SU-DHL-6 (cell line): ENCODE results near the gene HDGFL3.

Source experiments
- H2AFZ ChIP-seq: fragments of 200-600 bp; sonication (generic); 2 replicates; pipeline ENCODE4 v1.6.1; 2014; ENCODE audit warnings: low read depth, mild to moderate bottlenecking, moderate library complexity, mixed read lengths, antibody characterized with exemption, low read length; ENCODE audit not compliant: severe bottlenecking
- H3F3A ChIP-seq: fragments of 200-600 bp; shearing (Covaris generic); 2 replicates; pipeline ENCODE4 v1.6.0; 2016; ENCODE audit warnings: antibody characterized with exemption, mild to moderate bottlenecking; ENCODE audit not compliant: insufficient read depth
- H3K27ac ChIP-seq: fragments of 200-600 bp; sonication (generic); 2 replicates; pipeline ENCODE4 v1.5.1; 2016; ENCODE audit warnings: low read depth, mild to moderate bottlenecking, low read length, moderate library complexity, mixed read lengths
- H3K27me3 ChIP-seq: fragments of 200-600 bp; sonication (generic), shearing (Covaris generic); 2 replicates; pipeline ENCODE4 v1.6.0; 2014; ENCODE audit warnings: mild to moderate bottlenecking, low read length
- H3K36me3 ChIP-seq: fragments of 200-600 bp; sonication (generic); 2 replicates; pipeline ENCODE4 v1.6.1; 2014; ENCODE audit warnings: mild to moderate bottlenecking, low read length, mixed read lengths
- H3K4me2 ChIP-seq: fragments of 300-600, 200-600 bp; shearing (Covaris generic), sonication (generic); 2 replicates; pipeline ENCODE4 v1.6.0; 2014; ENCODE audit warnings: low read length, low read depth, mild to moderate bottlenecking; ENCODE audit not compliant: poor library complexity, severe bottlenecking
- H3K4me3 ChIP-seq: fragments of 200-600 bp; sonication (generic); 2 replicates; pipeline ENCODE4 v1.5.1; 2014; ENCODE audit warnings: antibody characterized with exemption, low read length, mild to moderate bottlenecking, mixed read lengths; ENCODE audit not compliant: insufficient read depth, poor library complexity, severe bottlenecking
- H3K79me2 ChIP-seq: fragments of 200-600 bp; sonication (generic); 2 replicates; pipeline ENCODE4 v1.6.1; 2014; ENCODE audit warnings: mild to moderate bottlenecking, low read length, moderate library complexity; ENCODE audit not compliant: insufficient read depth
- H3K9ac ChIP-seq: fragments of 200-600 bp; sonication (generic); 2 replicates; pipeline ENCODE4 v1.7.0; 2014; ENCODE audit warnings: mild to moderate bottlenecking, low read length
- H3K9me2 ChIP-seq: fragments of 200-600 bp; sonication (generic); replicated peaks from 2 replicates; pipeline ENCODE4 v1.6.1; 2014; ENCODE audit warnings: low read length; ENCODE audit not compliant: insufficient read depth
- H3K9me3 ChIP-seq: fragments of 200-600 bp; sonication (generic); 2 replicates; pipeline ENCODE4 v1.6.1; 2014; ENCODE audit warnings: low read length, mixed read lengths; ENCODE audit not compliant: insufficient read depth
- H4K20me1 ChIP-seq: fragments of 200-600 bp; sonication (generic); 2 replicates; pipeline ENCODE4 v1.6.1; 2014; ENCODE audit warnings: low read depth, mild to moderate bottlenecking, antibody characterized with exemption, low read length, moderate library complexity, mixed read lengths
- CTCF ChIP-seq: fragments of 200-600 bp; sonication (generic); IDR thresholded peaks from one replicate; pipeline ENCODE4 v1.5.1; 2017; ENCODE audit warnings: antibody characterized with exemption, mild to moderate bottlenecking, low read length, moderate library complexity; ENCODE audit not compliant: insufficient read depth, poor library complexity, severe bottlenecking
- EZH2phosphoT487 ChIP-seq: fragments of 200-600 bp; sonication (generic), shearing (Covaris generic); conservative IDR thresholded peaks from 2 replicates; pipeline ENCODE4 v1.6.1; 2018; ENCODE audit warnings: mild to moderate bottlenecking, antibody characterized with exemption, low read length, moderate library complexity, mixed read lengths

HDGFL3 gene

GRCh38 chr15:83099290-83099689, 108.3 kb downstream of the HDGFL3 start:
- Histone ChIP-seq H3K9me3 (no peaks in the 10 kb centered on the region), H3F3A (no peaks in the 10 kb centered on the region), H3K36me3 (no peaks in the 10 kb centered on the region), H3K79me2 (no peaks in the 10 kb centered on the region), H3K9ac (no peak overlapping the region), H3K4me2 (no peak overlapping the region), H3K27me3 (no peaks in the 10 kb centered on the region), H3K27ac (no peak overlapping the region), H3K9me2 (no peaks in the 10 kb centered on the region), H2AFZ (no peak overlapping the region), H3K4me3 (no peak overlapping the region), H4K20me1 (no peaks in the 10 kb centered on the region)
- no peak for TF ChIP-seq CTCF
- no peak for TF ChIP-seq EZH2phosphoT487

- no peaks in the 10 kb centered on the region for H3K36me3 ChIP-seq
- H3K79me2 ChIP-seq, result no peaks in the 10 kb centered on the region
- no peak overlapping the region for H3K27ac ChIP-seq
- H3K9me3 ChIP-seq, result no peaks in the 10 kb centered on the region
- H3K9me2 ChIP-seq, result no peaks in the 10 kb centered on the region
- H4K20me1 ChIP-seq, result no peaks in the 10 kb centered on the region
- no peak overlapping the region for H3K9ac ChIP-seq
- no peak overlapping the region for H2AFZ ChIP-seq
- H3K4me3 ChIP-seq, result no peak overlapping the region
- TF ChIP-seq CTCF (no peak), EZH2phosphoT487 (no peak)
- no peaks in the 10 kb centered on the region for H3K27me3 ChIP-seq
- H3F3A ChIP-seq, result no peaks in the 10 kb centered on the region
- no peak overlapping the region for H3K4me2 ChIP-seq
Measured at GRCh38 chr15:83098079-83098478, 109.5 kb downstream of the HDGFL3 start.

- TF ChIP-seq EZH2phosphoT487 (no peak), CTCF (no peak)
Measured at GRCh38 chr15:83094583-83094982, 113.0 kb downstream of the HDGFL3 start.

More at GRCh38 chr15:83094583-83094982, 113.0 kb downstream of the HDGFL3 start:
- no peaks in the 10 kb centered on the region for H3K27me3 ChIP-seq
- no peak overlapping the region for H3K27ac ChIP-seq
- H3K9ac ChIP-seq, result no peak overlapping the region
- no peak overlapping the region for H3K4me3 ChIP-seq
- H3K36me3 ChIP-seq, result no peaks in the 10 kb centered on the region
- no peaks in the 10 kb centered on the region for H3F3A ChIP-seq
- no peaks in the 10 kb centered on the region for H4K20me1 ChIP-seq
- H2AFZ ChIP-seq, result no peak overlapping the region
- no peaks in the 10 kb centered on the region for H3K79me2 ChIP-seq
- no peak overlapping the region for H3K4me2 ChIP-seq
- H3K9me3 ChIP-seq, result no peaks in the 10 kb centered on the region
- H3K9me2 ChIP-seq, result no peaks in the 10 kb centered on the region
